ENCODE results near the gene REXO5. TPM values are rescaled to one million over a fixed set of nuclear protein-coding genes. Genes with fewer than 3 reads are reported as not detected.

The REXO5 gene
- total RNA-seq, 2 experiments from 2014 or later = 26.5 to 38.9 TPM

DNA sequence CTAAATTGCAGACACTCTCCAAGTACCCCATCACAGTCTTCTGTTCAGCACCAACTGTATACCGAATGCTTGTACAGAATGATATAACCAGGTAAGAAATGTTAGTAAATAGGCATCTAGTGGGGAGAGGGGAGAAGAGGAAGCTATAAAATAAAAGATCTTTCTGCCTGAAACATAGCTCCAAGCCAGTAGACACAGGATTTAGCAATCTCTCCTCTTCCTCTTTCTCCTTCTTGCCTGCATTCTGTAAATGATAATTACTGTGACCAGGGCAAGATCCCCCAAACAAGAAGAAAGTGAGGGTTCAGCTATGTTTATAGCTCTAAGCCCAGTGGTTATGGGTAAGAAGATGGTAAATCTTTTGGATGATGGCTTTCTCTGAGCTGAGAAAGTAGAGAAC lies 24.6 kb upstream of the REXO5 start:
- POLR2A ChIA-PET = no interaction called here

GRCh38 chr16:20782470-20782869 lies 23.9 kb upstream of the REXO5 start:
- H3K79me2 ChIP-seq (ENCODE audit: insufficient read depth, low read depth, low read length) = no peaks in the 10 kb centered on the region
- no peaks in the 10 kb centered on the region for H3K9me2 ChIP-seq (ENCODE audit: insufficient read depth, low read length)
- BruUV-seq (replicated peaks) = no TSS peak
- no peak overlapping the region for H3K4me3 ChIP-seq (ENCODE audit: low read depth, low read length, poor library complexity, severe bottlenecking)
- H3K4me1 ChIP-seq (ENCODE audit: insufficient read depth, low read length, poor library complexity, severe bottlenecking) = no peaks in the 10 kb centered on the region
- no peak overlapping the region for H3K27ac ChIP-seq (ENCODE audit: low read depth, low read length, poor library complexity, severe bottlenecking)
- H3K36me3 ChIP-seq (ENCODE audit: insufficient read depth, low read length) = no peaks in the 10 kb centered on the region
- no peak for DNase-seq (ENCODE audit: low spot score)
- no peak overlapping the region for H3K4me2 ChIP-seq (ENCODE audit: low read length)
- POLR2A ChIA-PET = no interaction called here
- TF ChIP-seq, protein P1, sequence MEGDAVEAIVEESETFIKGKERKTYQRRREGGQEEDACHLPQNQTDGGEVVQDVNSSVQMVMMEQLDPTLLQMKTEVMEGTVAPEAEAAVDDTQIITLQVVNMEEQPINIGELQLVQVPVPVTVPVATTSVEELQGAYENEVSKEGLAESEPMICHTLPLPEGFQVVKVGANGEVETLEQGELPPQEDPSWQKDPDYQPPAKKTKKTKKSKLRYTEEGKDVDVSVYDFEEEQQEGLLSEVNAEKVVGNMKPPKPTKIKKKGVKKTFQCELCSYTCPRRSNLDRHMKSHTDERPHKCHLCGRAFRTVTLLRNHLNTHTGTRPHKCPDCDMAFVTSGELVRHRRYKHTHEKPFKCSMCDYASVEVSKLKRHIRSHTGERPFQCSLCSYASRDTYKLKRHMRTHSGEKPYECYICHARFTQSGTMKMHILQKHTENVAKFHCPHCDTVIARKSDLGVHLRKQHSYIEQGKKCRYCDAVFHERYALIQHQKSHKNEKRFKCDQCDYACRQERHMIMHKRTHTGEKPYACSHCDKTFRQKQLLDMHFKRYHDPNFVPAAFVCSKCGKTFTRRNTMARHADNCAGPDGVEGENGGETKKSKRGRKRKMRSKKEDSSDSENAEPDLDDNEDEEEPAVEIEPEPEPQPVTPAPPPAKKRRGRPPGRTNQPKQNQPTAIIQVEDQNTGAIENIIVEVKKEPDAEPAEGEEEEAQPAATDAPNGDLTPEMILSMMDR (conservative IDR thresholded peaks at IDR 0.05; ENCODE audit: low read length) = no peak
- no peak for TF ChIP-seq EZH2phosphoT487 (IDR thresholded peaks at IDR 0.05; ENCODE audit: borderline replicate concordance, low read depth, low read length)
- H4K20me1 ChIP-seq (ENCODE audit: insufficient read depth, low read length) = no peaks in the 10 kb centered on the region
- H2AFZ ChIP-seq (ENCODE audit: low read length) = no peak overlapping the region
- CTCF ChIA-PET (ENCODE audit: unreplicated experiment) = no interaction called here
- no peaks in the 10 kb centered on the region for H3K9me3 ChIP-seq (ENCODE audit: low read length)
- intact Hi-C loops (cut with micrococcal nuclease; ENCODE audit: unreplicated experiment) = no loop called here

More for the DNA sequence above, 24.6 kb upstream of the REXO5 start:
- no peaks in the 10 kb centered on the region for H3K9me3 ChIP-seq (ENCODE audit: low read length)
- TF ChIP-seq EZH2phosphoT487 (IDR thresholded peaks at IDR 0.05; ENCODE audit: borderline replicate concordance, low read depth, low read length) = no peak
- TF ChIP-seq, protein P1 (conservative IDR thresholded peaks at IDR 0.05; ENCODE audit: low read length) = no peak
- intact Hi-C loops (cut with micrococcal nuclease; ENCODE audit: unreplicated experiment) = no loop called here
- H3K9me2 ChIP-seq (ENCODE audit: insufficient read depth, low read length) = no peaks in the 10 kb centered on the region
- H2AFZ ChIP-seq (ENCODE audit: low read length) = no peak overlapping the region
- H3K36me3 ChIP-seq (ENCODE audit: insufficient read depth, low read length) = no peaks in the 10 kb centered on the region
- no TSS peak for BruUV-seq (replicated peaks)
- H4K20me1 ChIP-seq (ENCODE audit: insufficient read depth, low read length) = no peaks in the 10 kb centered on the region
- H3K4me3 ChIP-seq (ENCODE audit: low read depth, low read length, poor library complexity, severe bottlenecking) = no peak overlapping the region
- H3K79me2 ChIP-seq (ENCODE audit: insufficient read depth, low read depth, low read length) = no peaks in the 10 kb centered on the region
- DNase-seq (ENCODE audit: low spot score) = no peak
- H3K4me2 ChIP-seq (ENCODE audit: low read length) = no peak overlapping the region
- CTCF ChIA-PET (ENCODE audit: unreplicated experiment) = no interaction called here
- H3K4me1 ChIP-seq (ENCODE audit: insufficient read depth, low read length, poor library complexity, severe bottlenecking) = no peaks in the 10 kb centered on the region
- no peak overlapping the region for H3K27ac ChIP-seq (ENCODE audit: low read depth, low read length, poor library complexity, severe bottlenecking)

GRCh38 chr16:20784204-20784603 lies 22.1 kb upstream of the REXO5 start:
- H3K4me1 ChIP-seq (ENCODE audit: insufficient read depth, low read length, poor library complexity, severe bottlenecking) = no peaks in the 10 kb centered on the region
- intact Hi-C loops (cut with micrococcal nuclease; ENCODE audit: unreplicated experiment) = no loop called here
- H4K20me1 ChIP-seq (ENCODE audit: insufficient read depth, low read length) = no peaks in the 10 kb centered on the region
- TF ChIP-seq, protein P1 (conservative IDR thresholded peaks at IDR 0.05; ENCODE audit: low read length) = no peak
- TF ChIP-seq EZH2phosphoT487 (IDR thresholded peaks at IDR 0.05; ENCODE audit: borderline replicate concordance, low read depth, low read length) = no peak
- H3K27ac ChIP-seq (ENCODE audit: low read depth, low read length, poor library complexity, severe bottlenecking) = no peak overlapping the region
- no peaks in the 10 kb centered on the region for H3K9me2 ChIP-seq (ENCODE audit: insufficient read depth, low read length)
- H3K79me2 ChIP-seq (ENCODE audit: insufficient read depth, low read depth, low read length) = no peaks in the 10 kb centered on the region
- H2AFZ ChIP-seq (ENCODE audit: low read length) = no peak overlapping the region
- no TSS peak for BruUV-seq (replicated peaks)
- no peak overlapping the region for H3K4me3 ChIP-seq (ENCODE audit: low read depth, low read length, poor library complexity, severe bottlenecking)
- no peak overlapping the region for H3K4me2 ChIP-seq (ENCODE audit: low read length)
- no peak for DNase-seq (ENCODE audit: low spot score)
- ChIA-PET POLR2A (interaction anchor here (1.4 kb wide), 1 partner anchor 9 kb away, joined by 3 read pairs; no protein-coding TSS in a partner anchor), CTCF (ENCODE audit: unreplicated experiment) (no interaction called here)
- no peaks in the 10 kb centered on the region for H3K9me3 ChIP-seq (ENCODE audit: low read length)
- no peaks in the 10 kb centered on the region for H3K36me3 ChIP-seq (ENCODE audit: insufficient read depth, low read length)
